Body of pancreas (tissue), 4 donors: ENCODE data around the gene MRLN.

Experiments
- CTCF ChIP-seq, 7 experiments: fragments of 450-650 bp in 4 of 7; fragments of 200-600 bp in 3 of 7; sonication (generic) in 3 of 7; IDR thresholded peaks; one replicate each; pipeline ENCODE4 v1.5.1; 2016 to 2019; ENCODE audit warnings: antibody characterized with exemption in 7 of 7
- POLR2A ChIP-seq, 3 donors: fragments of 450-650 bp; IDR thresholded peaks; one replicate each; pipeline ENCODE4 v1.6.1; 2016; ENCODE audit warnings: antibody characterized with exemption in 3 of 3, mild to moderate bottlenecking in 2 of 3

- TF ChIP-seq CTCF (IDR thresholded peaks at IDR 0.05) (no peak), POLR2A (IDR thresholded peaks at IDR 0.05) (no peak)
Observed at GRCh38 chr10:59770689-59771088, 17.4 kb upstream of the MRLN start.
